Measurements from ENCODE around the gene PPT2.
A peak's percentile ranks its signal among the peaks of the same experiment; 100 is the strongest.
"Not testable (repeated sequence)": the region's sequence is repeated elsewhere in the genome, so short reads cannot be mapped to it uniquely, and the experiment has no call there.

The PPT2 gene

GRCh38 chr6:32127409-32127716 is 26.6 kb upstream of the PPT2 start:
- no peak for DNase-seq (ENCODE audit: low spot score)

GRCh38 chr6:32127717-32128592 is 26.0 kb upstream of the PPT2 start, which contains the start of gene ATF6B:
Gene ATF6B, minus strand, starts transcription at chr6:32128246. Its CDS starts 39 bp downstream, at chr6:32128207.
- DNase-seq (ENCODE audit: low spot score) = peak; percentile 100

DNA sequence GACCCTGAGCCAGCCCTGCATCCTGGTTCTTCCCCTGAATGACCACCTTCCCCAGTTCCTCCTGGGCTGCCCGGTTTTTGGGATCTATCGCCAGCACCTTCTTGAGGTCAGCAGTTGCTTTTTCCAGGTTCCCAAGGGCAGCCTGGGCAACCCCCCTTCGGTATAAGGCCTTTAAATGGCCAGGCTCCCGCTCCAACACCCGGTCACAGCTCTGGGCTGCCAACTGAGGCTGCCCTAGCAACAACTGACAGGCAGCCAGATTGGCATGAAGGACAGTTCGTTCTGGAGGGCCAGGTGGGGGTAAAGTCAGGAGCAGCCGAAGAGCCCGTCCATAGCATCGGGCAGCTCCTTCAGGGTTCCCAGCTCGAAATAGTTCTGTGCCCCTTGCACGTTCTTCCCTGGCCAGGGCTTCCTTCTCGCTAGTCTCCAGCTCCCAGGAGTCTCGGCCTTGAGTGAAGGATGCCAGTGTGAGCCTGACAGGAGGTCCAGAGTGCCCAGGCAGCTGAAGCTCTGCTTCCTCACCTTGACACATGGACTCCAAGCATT is 25.1 kb upstream of the PPT2 start:
- DNase-seq (ENCODE audit: low spot score) = no peak

GRCh38 chr6:32129297-32130088 is 24.4 kb upstream of the PPT2 start:
- no peak for DNase-seq (ENCODE audit: low spot score)

GRCh38 chr6:32131439-32131948 is 22.4 kb upstream of the PPT2 start:
- DNase-seq (ENCODE audit: low spot score) = no peak

GRCh38 chr6:32132110-32132509 is 21.8 kb upstream of the PPT2 start:
- DNase-seq (ENCODE audit: low spot score) = no peak

GRCh38 chr6:32133786-32134185 is 20.2 kb upstream of the PPT2 start:
- DNase-seq (ENCODE audit: low spot score) = no peak

DNA sequence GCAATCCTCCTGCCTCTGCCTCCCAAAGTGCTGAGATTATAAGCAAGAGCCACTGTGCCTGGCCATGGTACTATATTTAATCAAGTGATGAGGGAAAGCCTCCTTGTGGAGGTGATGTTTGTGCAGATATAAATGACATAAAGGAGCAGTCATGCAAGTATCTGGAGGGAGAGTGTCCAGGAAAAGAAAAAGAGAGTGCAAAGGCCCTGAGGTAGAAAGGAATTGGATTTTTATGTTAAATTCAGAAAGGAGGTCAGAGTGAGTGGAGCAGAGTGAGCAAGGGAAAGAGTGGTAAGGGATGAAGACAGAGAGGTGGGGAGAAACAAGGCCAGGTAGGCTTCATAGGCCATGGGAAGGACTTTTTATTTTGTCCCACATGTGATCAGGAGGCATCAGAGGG is 16.5 kb upstream of the PPT2 start:
- DNase-seq (ENCODE audit: low spot score) = no peak

DNA sequence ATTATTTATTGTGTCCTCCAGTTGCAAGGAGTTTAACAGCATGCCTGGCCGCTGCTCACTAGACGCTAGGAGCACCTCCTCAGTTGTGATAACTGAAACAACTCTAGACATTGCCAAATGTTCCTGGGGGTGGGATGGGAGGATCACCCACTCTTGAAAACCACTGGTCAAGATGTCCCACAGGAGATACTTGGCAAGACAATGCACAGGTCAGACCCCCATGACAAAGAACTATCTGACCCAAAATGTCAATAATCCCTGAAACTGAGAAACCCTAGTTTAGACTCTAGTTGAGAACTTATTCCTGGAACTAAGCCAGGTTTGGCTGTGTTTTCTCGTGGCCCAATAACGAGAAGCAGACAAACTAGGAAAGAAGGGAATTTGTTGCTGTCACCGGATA is 14.4 kb upstream of the PPT2 start:
- DNase-seq (ENCODE audit: low spot score) = no peak

- DNase-seq (ENCODE audit: low spot score) = no peak
Measured at GRCh38 chr6:32140420-32141046, 13.4 kb upstream of the PPT2 start.

DNA sequence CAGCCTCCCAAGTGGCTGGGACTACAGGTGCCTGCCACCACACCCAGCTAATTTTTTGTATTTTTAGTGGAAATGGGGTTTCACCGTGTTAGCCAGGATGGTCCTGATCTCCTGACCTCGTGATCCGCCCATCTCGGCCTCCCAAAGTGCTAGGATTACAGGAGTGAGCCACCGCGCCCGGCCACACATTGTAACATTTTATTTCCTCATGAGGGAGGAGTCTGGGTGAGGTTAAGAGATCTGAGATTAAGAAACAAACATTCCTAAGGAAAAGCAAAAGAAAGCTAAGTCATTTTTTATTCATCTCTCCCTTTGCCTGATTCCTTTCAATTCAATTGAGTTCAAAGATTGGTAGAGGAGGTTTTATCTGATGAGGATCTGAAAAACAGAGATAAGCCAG is 9.7 kb upstream of the PPT2 start:
- not testable (repeated sequence) for DNase-seq (ENCODE audit: low spot score)

DNA sequence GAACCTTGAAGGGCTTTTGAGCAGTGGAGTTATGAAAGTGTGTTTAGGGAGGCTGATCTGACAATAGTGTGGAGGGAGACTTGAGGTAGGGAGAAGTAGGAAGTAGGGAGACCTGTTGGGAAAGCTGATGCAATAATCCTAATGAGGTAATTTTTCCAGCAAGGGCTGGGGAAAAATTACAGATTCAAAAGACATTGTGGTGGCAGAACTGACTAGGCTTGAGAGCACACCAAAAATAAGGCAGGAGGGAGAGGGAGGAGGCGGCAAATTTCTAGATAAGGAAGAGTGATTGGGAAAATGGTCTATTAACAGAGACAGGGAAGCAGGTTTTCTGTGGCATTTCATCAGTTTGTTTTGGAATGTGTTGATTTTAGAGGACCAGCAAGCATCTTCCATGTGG is 7.7 kb upstream of the PPT2 start:
- DNase-seq (ENCODE audit: low spot score) = no peak

- DNase-seq (ENCODE audit: low spot score) = no peak
Measured at GRCh38 chr6:32146687-32147086, 7.3 kb upstream of the PPT2 start.

- no peak for DNase-seq (ENCODE audit: low spot score)
Measured at GRCh38 chr6:32147401-32148132, 6.4 kb upstream of the PPT2 start.

DNA sequence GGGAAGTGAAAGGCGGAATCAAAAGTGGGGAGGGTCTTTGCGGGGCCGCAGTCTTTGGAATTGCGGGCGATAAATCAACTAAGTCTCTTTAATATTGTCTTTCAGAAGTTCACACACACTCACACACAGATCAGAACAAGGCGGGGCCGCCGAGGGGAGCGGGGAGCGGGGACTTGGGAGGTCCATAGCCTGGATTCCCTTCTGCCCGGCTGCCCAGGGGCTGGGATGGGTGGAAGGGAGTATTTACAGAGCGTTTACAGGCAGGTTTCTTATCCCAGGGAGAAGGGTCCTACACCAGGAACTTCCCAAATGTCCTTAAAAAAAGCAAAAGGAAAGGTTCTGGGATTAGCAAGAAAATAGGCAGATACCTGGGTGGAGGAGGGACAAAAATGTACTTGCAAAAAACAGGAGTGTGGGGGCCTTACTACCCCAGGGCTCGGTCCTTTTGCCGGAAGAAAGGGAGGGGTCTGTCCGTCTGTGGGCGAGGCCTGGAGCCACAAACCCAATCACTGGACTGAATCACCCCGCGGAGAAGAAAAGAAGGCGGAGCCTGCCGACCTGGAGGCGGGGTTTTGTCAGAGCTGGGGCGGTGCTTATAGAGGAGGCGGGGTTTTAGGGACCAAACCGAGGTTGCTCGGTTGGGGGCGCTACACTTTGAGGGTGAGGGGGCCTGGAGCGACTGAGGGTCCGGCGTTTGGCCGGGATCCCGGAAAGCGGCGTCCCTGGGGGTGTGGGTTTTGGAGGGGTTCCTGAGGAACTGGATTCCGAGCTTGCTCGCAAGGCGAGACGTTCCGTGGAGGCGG is 5.5 kb upstream of the PPT2 start:
- DNase-seq (ENCODE audit: low spot score) = no peak

- no peak for DNase-seq (ENCODE audit: low spot score)
Measured at GRCh38 chr6:32149092-32149755, 4.7 kb upstream of the PPT2 start.

GRCh38 chr6:32149932-32150870 is 3.7 kb upstream of the PPT2 start:
- DNase-seq (ENCODE audit: low spot score) = no peak

- no peak for DNase-seq (ENCODE audit: low spot score)
Measured at GRCh38 chr6:32151181-32151862, 2.6 kb upstream of the PPT2 start.

Measured in pons (tissue), 1 donor.